HG02938 (cell line): ENCODE data around the gene PDE3B.
A peak's percentile ranks its signal among the peaks of the same experiment; 100 is the strongest.
"Not testable (repeated sequence)": the region's sequence is repeated elsewhere in the genome, so short reads cannot be mapped to it uniquely, and the experiment has no call there.

Experiments used
- ATAC-seq: cut with Tn5 transposase; IDR thresholded peaks from one replicate; pipeline ENCODE4 v1.9.1; 2021; ENCODE audit warnings: mild to moderate bottlenecking, moderate library complexity; ENCODE audit not compliant: unreplicated experiment

Gene PDE3B

DNA sequence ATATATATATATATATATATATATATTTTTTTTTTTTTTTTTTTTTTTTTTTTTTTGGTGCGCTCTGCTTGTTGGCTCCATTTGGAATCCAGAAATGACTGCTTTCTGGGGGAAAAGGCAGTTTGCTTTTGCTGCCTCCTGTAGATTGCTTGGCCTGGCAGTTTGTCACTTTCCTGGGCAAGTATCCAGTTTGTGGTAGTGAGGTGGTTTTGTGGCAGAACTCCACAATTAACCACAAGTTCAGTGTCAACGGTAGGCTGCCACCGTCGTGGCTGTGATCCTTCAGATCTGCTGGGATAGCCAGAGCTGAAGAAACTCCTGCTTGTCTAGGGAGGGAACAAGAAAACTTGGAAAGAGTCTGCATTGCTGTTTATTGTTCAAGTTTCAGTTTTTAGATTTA, 5.0 kb upstream of the PDE3B start:
- ATAC-seq: no peak

DNA sequence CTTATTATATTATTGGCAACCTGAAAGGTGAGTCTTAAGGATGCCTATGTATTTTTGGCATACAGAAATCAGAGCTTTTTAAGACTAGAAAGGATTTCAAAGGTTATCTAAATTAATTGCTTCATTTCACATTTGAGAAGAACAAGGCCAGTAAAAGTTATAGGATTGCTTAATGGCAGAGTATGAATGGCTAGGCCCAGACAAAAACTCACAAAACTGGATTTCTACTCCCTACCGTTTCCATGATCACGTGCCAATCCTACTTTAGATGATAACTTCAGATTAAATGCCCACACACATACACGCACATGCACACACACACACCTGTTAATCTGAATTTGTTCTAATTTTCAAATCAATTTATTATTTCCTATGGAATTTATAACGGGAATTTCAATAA, 1.8 kb upstream of the PDE3B start:
- no peak for ATAC-seq

DNA sequence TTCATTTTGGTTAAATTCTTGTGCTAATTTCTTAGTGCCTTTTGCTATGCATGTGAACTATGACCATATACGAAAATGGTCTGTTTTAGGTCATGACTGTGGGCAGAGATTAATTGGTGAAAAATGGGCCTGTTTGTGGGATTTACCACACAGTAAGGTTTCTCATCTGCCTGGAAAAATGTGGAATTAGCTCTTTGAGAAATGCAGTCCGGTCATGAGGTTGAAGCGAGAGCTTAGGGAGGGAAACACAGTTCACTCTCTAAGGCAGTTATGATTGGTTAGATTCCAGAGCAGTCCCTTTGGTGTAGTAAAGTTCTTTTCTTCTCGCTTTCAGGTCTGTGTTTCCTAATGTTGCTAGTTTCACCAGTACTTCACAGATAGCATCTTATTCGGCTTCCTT, 1.2 kb upstream of the PDE3B start:
- no peak for ATAC-seq

DNA sequence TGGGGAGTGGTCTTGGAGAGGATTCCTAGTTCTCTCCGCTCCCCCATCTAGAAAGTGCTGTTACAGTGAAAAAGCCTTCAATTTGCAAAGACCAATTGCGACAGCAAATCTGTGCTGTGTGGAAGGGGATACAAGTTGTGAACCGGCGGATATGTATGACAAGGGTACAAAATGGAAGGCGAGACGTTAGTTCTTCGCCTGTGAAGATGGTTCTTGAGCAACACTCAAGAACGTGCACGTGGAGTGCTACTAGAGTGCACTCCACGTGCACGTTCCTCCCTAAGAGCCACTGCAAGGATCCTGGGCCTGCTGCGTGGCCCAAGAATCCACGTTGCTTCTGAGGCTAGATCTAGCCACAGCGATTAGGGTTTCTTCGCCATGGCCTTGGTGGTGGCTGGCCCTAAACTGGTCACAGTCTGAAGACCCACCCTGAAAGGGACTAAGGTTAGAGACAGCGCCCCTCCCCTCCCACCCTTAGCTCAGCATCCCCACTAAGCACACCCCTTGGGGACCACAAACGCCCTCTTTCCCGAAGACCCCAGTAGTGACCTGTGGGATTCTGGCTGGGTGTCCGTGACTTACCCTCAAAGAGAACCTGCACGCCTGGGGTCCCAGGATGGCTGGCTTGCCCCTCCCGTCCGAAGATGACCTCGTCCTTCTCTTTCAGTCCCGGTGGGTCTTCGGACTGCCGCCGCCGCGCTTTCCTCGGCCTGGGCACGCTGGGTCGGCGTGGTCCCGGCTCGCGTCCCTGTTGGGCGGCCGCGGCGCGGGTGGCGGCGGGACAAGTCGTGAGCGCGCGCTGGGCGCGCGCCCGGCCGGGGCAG, 519 bp upstream of the PDE3B start:
- no peak for ATAC-seq

DNA sequence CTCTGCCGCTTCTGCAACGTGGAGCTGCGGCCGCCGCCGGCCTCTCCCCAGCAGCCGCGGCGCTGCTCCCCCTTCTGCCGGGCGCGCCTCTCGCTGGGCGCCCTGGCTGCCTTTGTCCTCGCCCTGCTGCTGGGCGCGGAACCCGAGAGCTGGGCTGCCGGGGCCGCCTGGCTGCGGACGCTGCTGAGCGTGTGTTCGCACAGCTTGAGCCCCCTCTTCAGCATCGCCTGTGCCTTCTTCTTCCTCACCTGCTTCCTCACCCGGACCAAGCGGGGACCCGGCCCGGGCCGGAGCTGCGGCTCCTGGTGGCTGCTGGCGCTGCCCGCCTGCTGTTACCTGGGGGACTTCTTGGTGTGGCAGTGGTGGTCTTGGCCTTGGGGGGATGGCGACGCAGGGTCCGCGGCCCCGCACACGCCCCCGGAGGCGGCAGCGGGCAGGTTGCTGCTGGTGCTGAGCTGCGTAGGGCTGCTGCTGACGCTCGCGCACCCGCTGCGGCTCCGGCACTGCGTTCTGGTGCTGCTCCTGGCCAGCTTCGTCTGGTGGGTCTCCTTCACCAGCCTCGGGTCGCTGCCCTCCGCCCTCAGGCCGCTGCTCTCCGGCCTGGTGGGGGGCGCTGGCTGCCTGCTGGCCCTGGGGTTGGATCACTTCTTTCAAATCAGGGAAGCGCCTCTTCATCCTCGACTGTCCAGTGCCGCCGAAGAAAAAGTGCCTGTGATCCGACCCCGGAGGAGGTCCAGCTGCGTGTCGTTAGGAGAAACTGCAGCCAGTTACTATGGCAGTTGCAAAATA, 816 bp downstream of the PDE3B start:
- ATAC-seq: peak; percentile 60

DNA sequence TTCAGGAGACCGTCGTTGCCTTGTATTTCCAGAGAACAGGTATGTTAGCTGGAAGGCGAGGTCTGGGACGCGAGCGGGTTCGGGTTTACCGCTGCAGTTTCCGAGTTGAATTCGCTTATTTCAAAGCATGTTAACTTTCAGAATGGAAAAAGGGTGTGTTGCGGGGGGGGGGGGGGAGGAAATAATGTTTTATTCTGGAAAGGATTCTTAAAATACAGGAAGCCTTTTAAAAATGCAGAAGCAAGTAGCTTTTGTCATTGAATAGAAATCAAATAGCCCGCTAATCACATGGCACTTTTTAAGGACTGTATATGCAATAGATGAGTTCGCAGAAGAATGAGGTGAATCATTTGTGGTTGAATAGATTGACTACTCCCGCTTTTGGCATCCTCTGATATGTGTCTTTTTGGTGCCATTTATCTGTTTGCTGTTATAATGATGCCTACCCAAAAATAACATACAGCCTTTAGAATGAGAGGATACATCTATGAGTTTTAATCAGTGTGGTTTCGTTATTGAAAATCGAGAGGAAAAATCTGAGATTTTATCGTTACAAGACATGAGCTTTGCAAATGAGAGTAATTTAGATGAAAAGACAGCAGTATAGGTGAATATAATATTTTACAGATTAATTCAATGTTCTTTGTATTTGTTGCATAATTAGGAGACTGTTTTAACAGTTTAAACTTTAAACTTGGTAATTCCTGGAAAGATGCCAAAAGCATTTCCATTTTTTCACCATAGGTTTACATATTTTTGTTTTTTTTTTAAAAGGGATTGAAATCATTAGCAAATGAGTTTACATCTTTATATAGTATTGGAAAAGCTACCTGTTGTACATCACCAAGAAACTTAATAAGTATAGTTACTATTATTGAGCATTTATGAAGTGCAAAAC, 1.7 kb downstream of the PDE3B start:
- no peak for ATAC-seq

DNA sequence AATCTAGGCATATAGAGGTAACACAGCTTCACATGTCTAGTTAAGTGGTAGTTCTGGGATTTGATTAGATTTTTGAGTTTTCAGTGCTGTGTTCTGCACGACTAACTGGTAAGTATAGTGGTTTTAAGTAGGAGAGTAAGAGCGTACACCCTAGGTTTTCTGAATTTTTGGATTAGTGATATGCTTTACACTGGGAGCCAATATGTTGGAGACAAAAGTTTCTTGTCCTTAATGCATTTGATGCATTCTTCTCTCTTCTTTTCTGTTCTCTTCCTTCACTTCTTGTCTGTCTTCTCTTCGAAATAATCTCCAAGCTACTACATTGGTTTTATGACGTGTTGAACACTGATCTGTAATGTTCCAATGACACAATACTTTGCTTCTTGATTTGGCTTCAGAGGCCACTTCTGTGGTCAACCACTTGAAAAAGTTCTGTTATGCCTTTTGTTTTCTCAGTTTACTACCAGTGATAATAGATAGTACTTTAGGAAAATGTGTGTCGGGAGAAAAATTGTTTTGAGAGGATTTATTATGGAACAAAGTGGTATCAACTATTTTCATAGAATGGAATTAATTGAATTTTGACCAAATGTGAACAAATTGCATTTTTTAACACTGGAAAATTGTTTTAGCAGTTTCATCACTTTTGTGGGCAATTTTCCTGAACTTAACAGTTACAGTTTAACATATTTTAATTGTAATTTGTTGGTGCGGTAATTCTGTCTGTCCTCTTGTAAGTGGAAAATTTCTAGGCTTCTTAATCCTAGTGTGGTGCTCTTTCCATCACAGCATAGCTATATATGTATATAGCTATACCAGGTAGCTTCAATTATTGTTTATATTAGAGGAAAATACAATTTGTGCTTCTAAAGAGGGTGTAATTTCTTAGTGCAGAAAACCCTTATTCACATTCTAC, 2.6 kb downstream of the PDE3B start:
- no peak for ATAC-seq

DNA sequence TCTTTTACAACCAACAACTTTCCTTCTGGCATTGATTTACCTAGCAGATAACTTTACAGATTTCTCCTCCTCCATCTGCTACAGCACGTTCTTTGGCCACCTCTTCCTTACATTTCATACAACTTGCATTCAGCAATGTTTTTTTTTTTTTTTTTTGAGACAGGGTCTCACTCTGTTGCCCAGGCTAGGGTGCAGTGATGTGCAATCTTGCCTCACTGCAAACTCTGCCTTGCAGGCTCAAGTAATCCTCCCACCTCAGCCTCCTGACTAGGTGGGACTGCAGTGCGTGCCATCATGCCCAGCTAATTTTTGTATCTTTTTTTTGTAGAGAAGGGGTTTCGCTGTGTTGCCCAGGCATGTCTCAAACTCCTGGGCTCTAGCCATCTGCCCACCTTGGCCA, 6.5 kb downstream of the PDE3B start:
- no peak for ATAC-seq

DNA sequence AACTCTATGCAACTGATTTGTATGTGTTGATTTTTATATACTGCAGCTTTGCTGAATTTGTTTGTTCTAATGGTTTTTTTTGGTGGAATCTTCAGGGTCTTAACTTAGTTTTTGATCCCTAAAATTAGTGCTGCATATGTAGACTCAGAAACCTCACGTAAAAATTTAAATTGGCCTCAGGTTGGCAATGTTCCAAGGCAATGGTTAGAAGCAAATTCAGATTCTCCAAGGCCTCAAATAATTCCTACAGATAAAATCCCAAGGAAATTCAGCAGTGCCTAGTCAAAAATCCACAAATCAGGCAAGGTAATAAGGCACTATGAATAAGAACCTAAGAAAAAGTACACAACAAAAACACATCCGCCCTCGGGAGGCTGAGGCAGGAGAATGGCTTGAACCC, 9.5 kb downstream of the PDE3B start:
- no peak for ATAC-seq

DNA sequence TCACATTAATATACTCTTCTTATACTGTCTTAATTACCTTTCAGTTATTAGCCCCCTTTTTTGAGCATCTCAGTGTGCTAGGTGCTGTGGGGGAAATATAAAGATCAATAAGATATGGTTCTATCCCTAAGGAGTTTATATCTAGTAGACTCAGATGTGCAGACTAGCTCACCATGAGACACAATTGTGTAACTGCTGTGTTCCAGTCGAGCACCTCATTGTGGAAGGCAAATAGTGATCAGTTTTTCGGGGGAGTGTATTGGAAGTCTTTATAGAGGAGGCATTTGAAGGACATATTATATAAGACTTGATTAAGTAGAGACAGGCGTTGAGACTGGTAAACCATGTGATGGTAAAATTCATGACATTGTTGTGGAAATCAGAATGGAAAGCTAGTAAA, 11.8 kb downstream of the PDE3B start:
- ATAC-seq: no peak

DNA sequence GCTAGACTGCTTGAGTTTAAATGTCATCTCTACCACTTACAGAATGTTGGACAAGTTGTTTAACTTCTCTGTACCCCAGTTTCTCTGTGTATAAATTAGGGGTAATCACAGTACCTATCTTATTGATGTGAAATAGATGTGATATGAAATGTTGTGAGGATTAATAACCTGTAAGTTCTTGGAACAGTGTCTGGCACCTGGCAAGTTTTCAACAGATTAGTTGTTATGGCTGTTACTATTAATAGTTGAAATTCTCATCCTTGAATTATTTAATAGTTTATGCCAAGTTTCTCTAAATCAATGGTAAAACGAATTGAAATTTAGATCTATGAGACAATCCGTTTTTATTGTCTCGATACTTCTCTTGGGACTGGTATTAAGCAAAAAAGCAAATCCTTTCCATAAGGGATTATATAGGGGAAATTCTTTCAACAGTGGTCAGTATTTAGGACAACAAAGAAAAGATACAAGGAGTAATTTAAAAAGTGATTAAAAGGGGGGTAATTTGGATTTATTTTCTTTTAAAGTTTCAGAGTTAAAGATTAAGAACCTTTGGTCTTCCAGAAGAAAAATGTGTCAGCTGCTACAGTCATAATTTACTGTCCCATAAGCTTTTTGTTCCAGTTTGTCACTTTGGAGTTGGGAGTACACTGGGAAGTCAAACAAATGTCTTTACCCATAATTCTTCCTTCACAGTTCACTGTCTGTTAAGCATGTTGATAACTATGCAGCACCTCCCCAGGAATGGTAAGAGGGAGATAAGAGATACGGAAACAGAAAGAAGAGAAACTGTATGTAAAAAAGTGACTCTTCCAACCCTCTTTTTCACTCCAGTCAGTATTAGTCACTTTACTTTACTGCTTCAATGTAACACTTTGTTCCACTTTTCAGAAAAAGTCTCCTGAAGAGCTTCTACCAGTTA, 13.2 kb downstream of the PDE3B start:
- no peak for ATAC-seq

DNA sequence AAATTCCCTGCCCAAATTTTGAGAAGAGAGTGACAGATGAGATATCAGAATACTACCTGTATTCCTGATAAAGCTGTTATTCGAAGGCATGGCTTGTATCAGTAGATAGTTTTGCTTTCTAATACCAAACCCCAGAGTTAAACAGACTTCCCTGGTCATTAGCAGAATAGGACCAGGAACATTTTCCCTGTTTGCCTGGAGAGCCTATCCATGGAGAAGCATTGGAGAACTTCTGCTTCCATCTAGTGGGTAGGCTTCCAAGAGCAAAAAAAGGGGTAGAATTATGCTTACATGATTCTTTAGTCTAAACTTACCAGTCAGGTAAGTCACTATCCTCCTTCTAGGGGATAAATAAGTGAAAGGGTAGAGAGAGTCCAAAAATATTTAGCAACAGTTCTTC, 14.2 kb downstream of the PDE3B start:
- ATAC-seq: no peak

DNA sequence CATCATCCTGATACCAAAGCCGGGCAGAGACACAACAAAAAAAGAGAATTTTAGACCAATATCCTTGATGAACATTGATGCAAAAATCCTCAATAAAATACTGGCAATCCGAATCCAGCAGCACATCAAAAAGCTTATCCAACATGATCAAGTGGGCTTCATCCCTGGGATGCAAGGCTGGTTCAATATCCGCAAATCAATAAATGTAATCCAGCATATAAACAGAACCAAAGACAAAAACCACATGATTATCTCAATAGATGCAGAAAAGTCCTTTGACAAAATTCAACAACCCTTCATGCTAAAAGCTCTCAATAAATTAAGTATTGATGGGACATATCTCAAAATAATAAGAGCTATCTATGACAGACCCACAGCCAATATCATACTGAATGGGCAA, 21.3 kb downstream of the PDE3B start:
- ATAC-seq: not testable (repeated sequence)

DNA sequence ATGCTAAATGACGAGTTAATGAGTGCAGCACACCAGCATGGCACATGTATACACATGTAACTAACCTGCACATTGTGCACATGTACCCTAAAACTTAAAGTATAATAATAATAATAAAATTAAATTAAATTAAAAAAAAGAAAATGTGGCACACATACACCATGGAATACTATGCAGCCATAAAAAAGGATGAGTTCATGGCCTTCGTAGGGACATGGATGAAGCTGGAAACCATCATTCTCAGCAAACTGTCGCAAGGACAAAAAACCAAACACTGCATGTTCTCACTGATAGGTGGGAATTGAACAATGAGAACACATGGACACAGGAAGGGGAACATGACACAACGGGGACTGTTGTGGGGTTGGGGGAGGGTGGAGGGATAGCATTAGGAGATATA, 23.7 kb downstream of the PDE3B start:
- not testable (repeated sequence) for ATAC-seq

DNA sequence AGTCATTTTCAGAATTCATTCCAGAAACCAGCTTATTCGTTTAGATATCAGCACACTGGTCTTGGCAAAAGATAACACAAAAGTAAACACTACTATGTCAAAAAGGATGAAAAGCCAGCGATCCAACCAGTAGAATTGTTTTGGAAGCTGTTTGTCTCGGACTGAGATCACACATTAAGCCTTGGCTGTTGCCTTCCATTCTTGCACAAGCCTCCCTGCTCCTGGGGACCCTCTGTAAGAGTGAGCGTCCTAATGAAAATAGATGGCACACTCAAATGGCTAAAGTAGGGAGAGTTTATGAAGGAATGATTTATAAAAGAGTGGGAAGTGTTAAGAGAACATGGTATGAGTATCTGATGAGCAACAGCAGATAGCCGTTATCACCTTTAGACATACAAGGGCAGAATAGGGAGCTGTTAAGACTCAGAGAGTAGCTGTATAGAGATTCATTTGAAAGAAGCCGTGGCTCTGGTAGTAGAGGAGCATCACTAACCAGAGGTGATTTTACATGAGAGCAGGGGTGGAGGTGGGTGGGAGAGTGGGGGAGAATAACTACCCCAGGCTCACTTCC, 25.2 kb downstream of the PDE3B start:
- no peak for ATAC-seq

DNA sequence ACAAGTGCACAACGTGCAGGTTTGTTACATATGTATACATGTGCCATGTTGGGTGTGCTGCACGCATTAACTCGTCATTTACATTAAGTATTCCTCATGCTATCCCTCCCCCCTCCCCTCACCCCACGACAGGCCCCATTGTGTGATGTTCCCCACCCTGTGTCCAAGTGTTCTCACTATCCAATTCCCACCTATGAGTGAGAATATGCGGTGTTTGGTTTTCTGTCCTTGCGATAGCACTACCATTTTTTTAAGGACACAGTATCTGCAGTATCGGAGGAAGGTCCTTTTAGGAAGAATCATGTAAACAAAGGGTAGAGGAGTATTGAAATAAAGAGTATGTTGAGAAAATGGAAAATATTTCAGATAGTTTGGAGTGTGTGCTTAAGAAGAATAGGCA, 25.9 kb downstream of the PDE3B start:
- no peak for ATAC-seq

DNA sequence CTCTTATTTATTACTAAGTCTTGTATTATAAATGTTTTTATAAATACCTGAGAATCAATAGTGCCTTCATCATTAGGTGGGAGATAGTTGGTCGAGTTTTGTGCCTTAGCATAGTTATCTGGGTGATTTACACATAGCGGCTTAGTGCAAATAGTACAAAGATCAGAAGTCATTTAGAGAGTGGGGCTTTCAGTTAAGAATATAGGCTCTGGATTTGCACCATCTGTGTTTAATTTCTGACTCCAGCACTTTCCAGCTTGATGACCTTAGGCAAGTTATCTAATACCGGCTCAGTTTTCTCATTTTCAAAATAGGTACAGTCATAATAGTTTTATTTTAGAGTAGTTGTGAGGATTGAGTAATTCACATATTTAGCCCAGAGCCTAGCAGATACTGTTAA, 26.4 kb downstream of the PDE3B start:
- no peak for ATAC-seq

DNA sequence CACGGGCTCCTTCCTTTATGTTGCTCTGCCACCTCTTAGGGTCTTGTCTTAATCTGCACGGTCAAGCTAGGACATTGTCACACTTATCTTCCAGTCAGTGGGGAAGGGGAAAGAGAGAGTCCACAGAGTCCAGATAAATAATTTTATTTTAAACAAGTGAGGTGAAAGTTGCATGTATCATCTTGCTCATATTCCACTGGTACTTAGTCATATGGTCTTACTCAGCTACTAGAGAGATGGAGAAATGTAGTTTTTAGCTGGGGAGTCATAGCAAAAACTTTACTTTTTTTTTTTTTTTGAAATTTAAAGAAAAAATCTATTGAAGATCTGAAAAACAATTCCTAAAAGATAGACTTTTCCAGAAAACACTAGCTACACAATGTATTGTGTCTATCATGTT, 29.0 kb downstream of the PDE3B start:
- no peak for ATAC-seq

DNA sequence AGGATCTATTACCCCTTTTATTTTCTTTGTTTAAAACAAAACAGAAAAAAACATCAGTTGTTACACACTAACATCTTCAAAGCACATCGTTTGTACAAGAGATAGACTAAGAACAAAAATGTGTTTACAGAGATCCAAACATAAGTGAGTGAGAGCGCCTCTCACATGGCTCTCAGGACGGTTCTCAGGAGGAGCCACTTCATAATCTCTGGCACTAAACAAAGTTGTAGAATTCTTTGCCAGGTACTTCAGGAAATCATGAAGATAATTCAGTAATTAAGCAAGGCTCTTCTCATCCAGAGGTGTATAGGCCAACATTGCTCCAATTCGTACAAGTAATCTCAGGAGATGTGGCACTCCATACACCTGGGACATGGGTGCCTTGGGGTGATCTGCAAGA, 29.8 kb downstream of the PDE3B start:
- ATAC-seq: no peak
